NCI-H2196 (cell line): ENCODE data around the gene DCDC2.
"Not testable (repeated sequence)": the region's sequence is repeated elsewhere in the genome, so short reads cannot be mapped to it uniquely, and the experiment has no call there.

ENCODE experiments used
- DNase-seq: peaks from one replicate; lab custom pipeline; 2025; ENCODE audit not compliant: unreplicated experiment; lab: John Stamatoyannopoulos, UW

The DCDC2 gene

GRCh38 chr6:24149836-24150235, 208.0 kb downstream of the DCDC2 start:
- no peak for DNase-seq

GRCh38 chr6:24149296-24149695, 208.6 kb downstream of the DCDC2 start:
- DNase-seq, result no peak

DNA sequence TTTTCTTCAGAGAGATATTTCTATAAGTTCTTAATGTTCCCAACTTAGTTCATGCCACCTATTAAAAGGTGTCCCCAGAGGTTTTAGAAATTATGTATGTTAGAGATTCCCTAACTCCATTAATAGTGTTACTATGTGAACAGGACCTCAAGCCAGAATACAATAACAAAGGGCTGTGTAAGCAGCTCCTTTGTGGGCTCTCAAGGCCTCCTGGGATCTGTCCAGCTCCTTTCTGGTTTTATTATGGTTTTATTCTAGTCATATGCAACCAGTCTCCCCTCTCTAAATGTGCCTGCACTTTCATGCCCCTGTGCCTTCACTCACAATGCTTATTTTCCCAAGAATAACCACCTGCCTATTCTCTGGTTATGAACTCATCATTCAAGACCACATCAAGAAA, 209.2 kb downstream of the DCDC2 start:
- DNase-seq, result no peak

DNA sequence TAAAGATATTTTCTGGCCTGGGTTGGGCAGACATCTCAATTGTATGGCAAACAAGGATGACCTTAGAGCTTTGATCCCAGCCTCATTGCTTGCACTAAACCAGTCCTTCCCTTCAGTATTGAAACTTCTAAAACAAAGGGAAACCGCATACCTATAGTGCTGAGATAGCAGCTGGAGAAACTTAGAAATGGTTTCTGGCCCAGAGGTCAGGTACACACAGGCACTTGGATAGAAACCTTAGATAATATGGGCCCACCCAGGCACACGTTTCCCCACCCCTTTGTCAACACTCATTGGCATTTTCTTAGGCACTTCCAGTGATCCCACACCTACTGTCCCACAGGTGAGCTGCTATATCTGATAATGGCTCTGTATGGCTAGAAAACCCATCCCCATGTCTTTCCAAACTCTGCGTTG, 209.7 kb downstream of the DCDC2 start:
- no peak for DNase-seq

DNA sequence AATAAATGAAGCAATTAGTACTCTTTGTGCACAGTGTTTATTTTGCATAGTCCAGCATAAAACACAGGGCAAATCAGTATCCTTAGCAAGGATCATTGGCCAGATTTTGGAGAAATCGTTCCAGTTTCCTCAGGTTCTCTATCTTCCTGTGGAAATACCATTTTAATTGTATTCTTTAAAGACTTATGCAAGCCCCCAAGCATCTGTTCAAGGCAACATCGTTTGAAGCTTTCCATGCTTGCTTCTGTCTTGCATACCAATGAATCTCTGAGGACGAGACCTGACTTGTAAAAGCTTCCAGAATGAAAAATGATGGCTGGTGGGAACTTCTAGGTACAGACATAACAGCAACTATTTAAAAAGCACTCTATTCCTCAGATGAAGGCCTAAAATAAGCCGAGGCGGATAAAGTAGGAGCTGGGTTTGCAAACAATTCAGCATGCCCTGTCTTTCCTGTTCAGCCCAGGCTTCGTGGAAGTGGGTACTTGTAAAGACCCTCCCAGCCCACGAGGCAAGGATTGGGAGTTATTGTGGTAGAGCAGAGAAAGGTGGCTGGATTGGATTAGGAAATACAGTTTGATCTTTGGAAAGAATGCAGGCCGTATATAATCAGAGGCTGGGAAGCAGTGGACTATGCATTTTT, 210.2 kb downstream of the DCDC2 start:
- DNase-seq, result no peak

GRCh38 chr6:24146871-24147270, 211.0 kb downstream of the DCDC2 start:
- no peak for DNase-seq

DNA sequence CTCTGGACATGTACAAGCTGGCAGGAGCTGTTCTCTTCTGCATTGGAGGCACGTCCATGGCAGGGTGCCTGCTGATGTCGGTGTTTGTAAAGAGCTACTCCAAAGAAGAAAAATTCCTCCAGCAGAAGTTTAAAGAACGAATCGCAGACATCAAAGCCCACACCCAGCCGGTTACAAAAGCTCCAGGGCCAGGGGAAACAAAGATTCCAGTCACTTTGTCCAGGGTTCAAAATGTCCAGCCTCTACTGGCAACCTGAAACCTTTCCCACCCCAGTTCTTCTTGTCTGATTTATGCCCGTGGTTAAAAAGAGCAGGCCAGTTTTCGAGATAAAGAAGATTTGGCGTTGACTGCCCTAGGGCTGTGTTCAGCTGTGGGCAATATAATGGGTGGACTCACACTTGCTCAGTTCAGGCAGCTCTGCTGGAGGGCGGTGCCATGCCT, 212.1 kb downstream of the DCDC2 start:
- DNase-seq, result no peak

DNA sequence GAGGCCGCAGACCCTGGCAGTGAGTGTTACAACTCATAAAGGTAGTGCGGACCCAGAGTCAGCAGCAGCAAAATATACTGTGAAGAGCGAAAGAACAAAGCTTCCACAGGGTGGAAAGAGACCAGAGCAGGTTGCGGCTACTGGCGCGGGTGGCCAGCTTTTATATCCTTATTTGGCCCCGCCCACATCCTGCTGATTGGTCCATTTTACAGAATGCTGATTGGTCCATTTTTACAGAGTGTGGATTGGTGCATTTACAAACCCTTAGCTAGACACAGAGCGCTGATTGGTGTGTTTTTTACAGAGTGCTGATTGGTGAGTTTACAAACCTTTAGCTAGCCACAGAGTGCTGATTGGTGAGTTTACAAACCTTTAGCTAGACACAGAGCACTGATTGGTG, 215.1 kb downstream of the DCDC2 start:
- not testable (repeated sequence) for DNase-seq

DNA sequence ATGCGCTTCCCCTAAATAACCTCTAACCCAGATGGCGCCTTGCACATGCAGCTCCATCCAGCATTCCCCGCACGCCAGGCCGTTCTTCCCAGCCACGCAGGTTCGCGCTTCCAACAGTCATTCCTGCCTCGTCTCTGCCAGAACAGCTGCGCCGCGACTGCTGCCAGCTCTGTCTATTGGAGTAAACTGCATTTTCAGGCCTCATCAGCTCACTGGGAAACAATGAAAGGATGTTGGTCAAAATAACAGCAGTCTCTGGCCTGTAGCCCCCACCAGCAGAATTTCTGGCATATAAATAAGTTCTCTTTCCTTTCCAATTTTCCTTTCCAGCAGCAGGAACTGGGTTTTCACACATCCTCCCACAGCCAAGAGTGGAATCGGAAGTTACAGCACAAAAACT, 217.3 kb downstream of the DCDC2 start:
- DNase-seq, result no peak

- no peak for DNase-seq
Measured at GRCh38 chr6:24139639-24140038, 218.2 kb downstream of the DCDC2 start.

DNA sequence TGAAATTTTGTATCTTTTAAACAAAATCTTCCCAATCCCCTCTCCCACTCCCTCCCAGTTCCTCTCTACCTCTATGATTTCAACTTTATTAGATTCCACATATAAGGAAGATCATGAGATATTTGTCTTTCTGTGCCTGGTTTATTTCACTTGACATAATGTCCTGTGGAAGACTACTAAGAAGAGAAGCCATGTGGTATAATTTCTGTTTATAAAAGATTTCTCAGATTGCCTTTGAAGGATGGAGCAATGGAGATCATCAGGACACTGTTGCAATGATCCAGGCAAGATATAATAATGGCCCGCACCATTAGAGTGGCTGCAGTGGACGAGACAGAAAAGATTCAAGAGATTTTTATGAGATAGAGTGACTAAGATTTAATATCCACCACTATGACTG, 218.8 kb downstream of the DCDC2 start:
- no peak for DNase-seq

GRCh38 chr6:24131751-24132150, 226.1 kb downstream of the DCDC2 start:
- DNase-seq, result no peak

DNA sequence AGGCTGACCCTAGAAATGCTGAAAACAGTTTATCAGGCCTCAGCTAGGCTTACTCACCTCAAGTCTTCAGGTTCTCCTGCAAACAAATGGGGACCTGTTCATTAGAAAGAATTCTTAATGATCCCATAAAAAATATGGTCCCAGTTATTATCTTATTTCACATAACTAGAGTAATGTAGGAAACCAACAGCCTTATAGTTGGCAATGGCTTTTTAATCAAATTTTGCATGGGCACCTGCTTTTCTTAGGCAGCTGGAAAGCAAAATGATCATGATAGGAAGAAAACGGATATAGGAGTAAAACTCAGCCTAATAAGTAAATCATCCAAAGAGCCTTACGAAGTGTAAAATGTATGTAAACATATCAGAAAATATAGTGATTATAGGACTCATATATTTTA, 230.5 kb downstream of the DCDC2 start:
- DNase-seq, result no peak

- DNase-seq, result peak; percentile 4
Measured at GRCh38 chr6:24126586-24127192, 231.2 kb downstream of the DCDC2 start.

- DNase-seq, result peak; percentile 57
Measured at GRCh38 chr6:24125980-24126379, 231.9 kb downstream of the DCDC2 start, which contains the start of gene NRSN1. NRSN1 (plus strand) TSS chr6:24126215; CDS start chr6:24134328, 8,113 bp downstream.

DNA sequence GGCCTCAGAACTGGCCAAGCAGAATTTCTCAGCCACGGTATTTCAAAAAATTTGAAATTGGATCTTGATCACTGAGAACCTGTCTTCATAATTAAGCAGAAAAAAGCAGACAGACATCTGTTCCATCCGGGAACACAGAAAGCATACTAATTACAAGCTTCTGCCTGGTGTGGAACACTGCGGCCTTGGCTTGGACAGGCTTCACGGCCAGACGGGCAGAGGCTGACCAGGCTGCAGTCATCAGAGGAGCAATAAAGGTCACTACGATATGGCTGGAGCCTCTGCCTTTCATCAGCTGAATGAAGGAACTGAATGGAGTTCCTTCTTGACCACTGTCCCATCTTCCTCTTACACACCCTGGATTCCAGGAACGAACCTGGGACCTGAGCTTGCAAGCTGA, 235.7 kb downstream of the DCDC2 start:
- DNase-seq, result no peak
